ENCODE data around the gene FNDC3B.

FNDC3B gene

GRCh38 chr3:172177803-172178316 lies 138.5 kb downstream of the FNDC3B start:
- DNase-seq: no peak

- DNase-seq: no peak
Observed at GRCh38 chr3:172179680-172180399, 140.5 kb downstream of the FNDC3B start.

- no peak for DNase-seq
Observed at GRCh38 chr3:172180473-172180872, 141.1 kb downstream of the FNDC3B start.

GRCh38 chr3:172181932-172182586 lies 142.7 kb downstream of the FNDC3B start:
- DNase-seq: no peak

- DNase-seq: no peak
Observed at GRCh38 chr3:172182797-172183196, 143.4 kb downstream of the FNDC3B start.

- DNase-seq: no peak
Observed at GRCh38 chr3:172184106-172184822, 144.9 kb downstream of the FNDC3B start.

GRCh38 chr3:172185907-172186306 lies 146.5 kb downstream of the FNDC3B start:
- no peak for DNase-seq

GRCh38 chr3:172186607-172187006 lies 147.2 kb downstream of the FNDC3B start:
- no peak for DNase-seq

- no peak for DNase-seq
Observed at GRCh38 chr3:172187511-172187910, 148.1 kb downstream of the FNDC3B start.

- DNase-seq: no peak
Observed at GRCh38 chr3:172188511-172188910, 149.1 kb downstream of the FNDC3B start.

- DNase-seq: no peak
Observed at GRCh38 chr3:172189213-172189612, 149.8 kb downstream of the FNDC3B start.

GRCh38 chr3:172189987-172190603 lies 150.7 kb downstream of the FNDC3B start:
- no peak for DNase-seq

- no peak for DNase-seq
Observed at GRCh38 chr3:172190980-172191379, 151.6 kb downstream of the FNDC3B start.

GRCh38 chr3:172191629-172192028 lies 152.3 kb downstream of the FNDC3B start:
- DNase-seq: no peak

- no peak for DNase-seq
Observed at GRCh38 chr3:172192830-172193415, 153.5 kb downstream of the FNDC3B start.

- DNase-seq: no peak
Observed at GRCh38 chr3:172193436-172193835, 154.1 kb downstream of the FNDC3B start.

- DNase-seq: peak; percentile 45
Observed at GRCh38 chr3:172194702-172195406, 155.5 kb downstream of the FNDC3B start.

GRCh38 chr3:172195407-172195754 lies 156.0 kb downstream of the FNDC3B start:
- no peak for DNase-seq

GRCh38 chr3:172197344-172197743 lies 158.0 kb downstream of the FNDC3B start:
- DNase-seq: no peak

GRCh38 chr3:172198428-172198827 lies 159.1 kb downstream of the FNDC3B start:
- no peak for DNase-seq

GRCh38 chr3:172199850-172200369 lies 160.5 kb downstream of the FNDC3B start:
- DNase-seq: no peak
